Mesenteric fat pad (tissue), 1 donor: ENCODE data around the gene SLC49A3. TPM values are rescaled to one million over a fixed set of nuclear protein-coding genes. Genes with fewer than 3 reads are reported as not detected.
"Not testable (repeated sequence)": the region's sequence is repeated elsewhere in the genome, so short reads cannot be mapped to it uniquely, and the experiment has no call there.

Experiments used
- DNase-seq: peaks from one replicate; pipeline ENCODE4 v3.0.0-alpha.2; 2020; ENCODE audit warnings: low spot score
- total RNA-seq: library from RNA; stranded (reverse); fragmentation: NEBNext Ultra II Directional; extraction: Animal tissue kit (Norgen Biotek cat#: 25700); gene quantifications from one replicate; pipeline ENCODE4 v1.2.1, GENCODE V29; 2021
- donor health status: DM: yes; HTN: yes; CAD: no.

Gene SLC49A3
- total RNA-seq, 1 donor from 2014 or later = 19.0 TPM

- no peak for DNase-seq
Observed at GRCh38 chr4:722169-722725, 33.3 kb upstream of the SLC49A3 start.

GRCh38 chr4:721261-722168 is 32.6 kb upstream of the SLC49A3 start:
- no peak for DNase-seq

DNA sequence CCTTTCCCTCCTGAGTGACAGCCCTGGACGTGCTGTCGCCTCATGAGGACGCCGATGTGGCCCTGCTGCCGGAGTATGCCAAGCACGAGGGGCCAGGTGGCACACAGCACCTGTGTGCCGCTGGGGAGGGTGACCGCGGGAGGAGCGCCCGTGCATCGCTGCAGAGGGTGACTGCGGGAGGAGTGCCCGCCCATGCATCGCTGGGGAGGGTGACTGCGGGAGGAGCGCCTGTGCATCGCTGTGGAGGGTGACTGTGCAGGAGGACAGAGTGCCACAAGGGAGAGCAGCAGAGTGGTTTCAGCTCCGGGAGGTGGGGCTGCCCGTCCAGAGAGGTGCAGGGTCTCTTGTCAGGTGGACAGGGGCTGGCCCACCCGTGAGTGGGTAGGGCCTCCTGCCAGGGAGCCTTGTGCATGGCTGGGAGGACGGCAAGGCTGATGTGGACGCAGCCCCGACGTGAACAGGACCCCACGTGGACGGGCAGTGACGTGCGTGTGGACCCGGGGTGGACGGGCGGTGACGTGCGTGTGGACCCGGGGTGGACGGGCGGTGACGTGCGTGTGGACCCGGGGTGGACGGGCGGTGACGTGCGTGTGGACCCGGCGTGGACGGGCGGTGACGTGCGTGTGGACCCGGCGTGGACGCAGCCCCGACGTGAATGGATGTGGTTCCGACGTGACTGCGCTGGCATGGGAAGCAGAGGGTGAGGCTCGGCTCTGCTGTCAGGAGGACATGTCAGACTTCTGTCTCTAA is 31.3 kb upstream of the SLC49A3 start:
- DNase-seq = no peak

DNA sequence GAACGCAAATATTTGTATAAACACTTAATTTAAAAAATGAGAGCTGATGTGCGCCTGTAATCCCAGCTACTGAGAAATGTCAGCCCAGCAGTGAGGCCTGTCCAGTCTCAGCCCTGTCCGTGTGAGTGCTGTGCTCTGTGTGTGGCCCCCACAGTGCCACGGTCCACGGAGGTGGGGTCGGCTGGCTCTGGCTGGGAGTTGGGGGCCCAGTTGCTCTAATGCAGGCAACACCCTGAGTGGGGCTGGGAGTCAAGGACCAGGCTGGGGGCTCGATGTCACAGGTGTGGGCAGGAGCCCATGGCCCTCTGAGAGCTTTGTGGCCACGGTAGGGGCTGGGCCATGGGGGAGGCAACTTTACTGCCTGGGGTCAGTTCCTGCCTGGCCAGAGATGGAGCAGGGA is 29.5 kb upstream of the SLC49A3 start:
- no peak for DNase-seq

DNA sequence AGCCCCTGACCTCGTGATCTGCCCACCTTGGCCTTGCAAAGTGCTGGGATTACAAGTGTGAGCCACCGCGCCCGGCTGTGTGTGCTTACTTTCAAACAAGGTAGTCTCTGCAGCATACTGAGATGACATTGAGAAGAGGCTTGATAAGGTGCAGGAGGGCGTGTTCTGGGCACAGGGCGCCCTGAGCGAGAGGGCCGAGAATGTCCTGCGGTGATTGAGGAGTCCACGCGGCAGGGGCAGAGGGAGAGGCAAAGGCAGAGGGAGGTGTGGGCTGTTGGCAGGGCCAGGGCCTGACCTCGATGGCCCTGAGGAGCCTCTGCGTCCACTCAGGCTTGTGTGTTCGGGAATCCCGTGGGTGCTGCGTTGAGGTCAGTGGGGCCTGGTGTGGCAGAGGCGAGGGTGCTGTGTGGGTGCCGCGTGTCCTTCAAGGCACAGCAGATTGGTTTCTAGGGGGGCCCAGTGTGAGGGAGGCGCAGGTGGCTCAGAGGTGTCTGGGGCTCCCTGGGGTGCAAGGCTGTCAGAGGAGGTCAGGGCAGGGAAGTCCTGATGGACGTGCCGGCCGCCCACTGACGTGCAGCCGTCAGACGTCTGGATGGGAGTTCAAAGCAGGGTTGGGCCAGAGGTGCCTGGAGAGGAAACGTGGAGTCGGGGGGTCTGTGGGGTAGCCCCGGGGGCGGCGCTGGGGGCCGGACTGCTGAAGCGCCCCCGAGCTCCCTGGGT is 28.8 kb upstream of the SLC49A3 start:
- DNase-seq = no peak

DNA sequence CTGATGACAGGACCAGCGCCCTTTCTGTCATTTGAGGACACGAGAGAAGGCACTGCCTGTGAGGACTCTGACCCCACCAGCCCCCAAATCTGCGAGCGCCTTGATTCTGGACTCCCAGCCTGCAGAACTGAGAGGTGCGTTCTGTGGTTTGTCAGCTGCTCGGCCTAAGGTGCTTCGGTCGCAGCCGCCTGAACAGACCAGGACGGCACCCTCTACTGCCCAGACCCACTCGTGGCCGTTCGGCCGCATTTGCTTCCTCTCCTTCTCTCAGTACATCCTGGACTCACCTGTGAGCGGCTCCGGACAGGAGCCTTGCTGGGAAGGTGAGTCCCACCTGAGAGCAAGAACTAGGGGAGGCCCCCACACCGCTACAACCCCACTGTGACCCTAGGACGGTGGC is 25.1 kb upstream of the SLC49A3 start:
- DNase-seq = no peak

- DNase-seq = no peak
Observed at GRCh38 chr4:712916-713632, 24.1 kb upstream of the SLC49A3 start.

DNA sequence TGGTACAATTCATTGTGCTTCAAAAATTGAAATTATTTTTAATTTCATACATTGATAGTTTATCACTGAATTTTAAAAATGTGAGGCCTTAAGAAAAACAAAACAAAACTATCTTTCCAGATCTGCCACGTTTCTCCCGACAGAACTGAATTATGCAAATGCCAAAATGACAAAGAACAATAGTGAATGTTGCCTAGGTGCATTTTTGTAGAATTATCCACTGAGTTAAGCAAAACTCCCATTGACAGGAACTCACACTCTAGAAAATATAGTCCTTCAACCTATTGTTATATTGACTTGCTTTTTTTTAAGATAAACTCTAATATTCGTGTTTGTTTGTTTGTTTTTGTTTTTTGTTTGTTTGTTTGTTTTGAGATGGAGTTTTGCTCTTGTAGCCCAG is 23.1 kb upstream of the SLC49A3 start:
- no peak for DNase-seq

DNA sequence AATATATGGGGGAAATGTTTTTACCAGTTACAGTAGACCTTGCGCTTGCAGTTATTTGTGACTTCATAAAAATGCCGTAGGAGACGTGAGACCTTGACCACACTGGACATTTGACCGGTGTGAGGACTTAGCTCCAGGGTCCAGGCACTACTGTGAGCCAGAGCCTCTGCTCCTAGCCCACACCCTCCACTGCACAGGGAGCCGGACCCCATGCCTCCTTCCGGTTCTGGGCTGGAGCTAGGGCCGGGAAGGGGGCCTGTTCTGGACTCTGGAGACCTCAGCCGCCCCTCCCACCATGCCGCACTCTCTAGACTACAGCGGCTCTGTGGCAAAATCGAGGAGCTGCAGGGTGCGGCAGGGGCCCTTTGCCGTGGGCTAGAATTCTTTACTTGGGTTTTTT is 22.0 kb upstream of the SLC49A3 start:
- no peak for DNase-seq

- no peak for DNase-seq
Observed at GRCh38 chr4:710116-710515, 21.2 kb upstream of the SLC49A3 start.

DNA sequence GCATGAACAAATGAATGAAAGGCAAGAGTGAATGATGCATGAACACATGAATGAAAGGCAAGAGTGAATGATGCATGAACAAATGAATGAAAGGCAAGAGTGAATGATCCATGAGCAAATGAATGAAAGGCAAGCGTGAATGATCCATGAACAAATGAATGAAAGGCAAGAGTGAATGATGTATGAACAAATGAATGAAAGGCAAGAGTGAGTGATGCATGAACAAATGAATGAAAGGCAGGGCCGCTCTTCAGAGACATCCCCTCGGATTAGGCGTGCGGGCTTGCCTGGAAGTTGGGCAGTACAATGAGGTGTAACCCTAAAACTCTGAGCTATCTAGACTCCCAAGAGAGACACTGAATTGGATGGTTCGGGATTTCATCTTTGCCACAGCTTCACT is 20.4 kb upstream of the SLC49A3 start:
- no peak for DNase-seq

GRCh38 chr4:708631-708933 is 19.6 kb upstream of the SLC49A3 start:
- no peak for DNase-seq

DNA sequence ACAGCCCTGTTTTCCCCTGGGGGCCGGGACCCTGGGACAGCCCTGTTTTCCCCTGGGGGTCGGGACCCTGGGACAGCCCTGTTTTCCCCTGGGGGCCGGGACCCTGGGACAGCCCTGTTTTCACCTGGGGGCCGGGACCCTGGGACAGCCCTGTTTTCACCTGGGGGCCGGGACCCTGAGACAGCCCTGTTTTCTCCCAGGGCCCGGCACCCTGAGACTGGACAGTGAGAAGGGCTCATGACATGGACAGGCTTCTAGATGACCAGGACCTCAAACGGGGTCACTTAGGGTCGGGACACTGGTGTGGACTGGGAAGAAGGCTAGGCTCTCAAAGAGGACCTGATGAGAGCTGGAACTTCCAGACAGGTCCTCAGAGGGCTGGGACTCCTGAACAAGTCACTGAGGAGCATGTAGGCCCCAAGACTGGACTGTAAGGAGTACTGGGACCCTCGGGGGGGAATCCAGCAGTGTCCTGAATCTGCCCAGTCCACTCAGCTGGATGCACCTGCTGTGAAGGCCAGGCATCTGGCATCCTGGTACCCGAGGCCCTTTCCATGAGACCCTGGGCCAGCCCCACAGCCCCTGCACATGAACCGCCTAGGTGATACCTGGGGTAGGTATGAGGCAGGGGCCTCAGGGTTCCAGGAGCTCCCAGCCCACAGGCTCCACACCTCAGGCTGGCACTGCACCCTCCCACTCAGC is 19.1 kb upstream of the SLC49A3 start:
- no peak for DNase-seq

- no peak for DNase-seq
Observed at GRCh38 chr4:706834-707598, 18.1 kb upstream of the SLC49A3 start.

DNA sequence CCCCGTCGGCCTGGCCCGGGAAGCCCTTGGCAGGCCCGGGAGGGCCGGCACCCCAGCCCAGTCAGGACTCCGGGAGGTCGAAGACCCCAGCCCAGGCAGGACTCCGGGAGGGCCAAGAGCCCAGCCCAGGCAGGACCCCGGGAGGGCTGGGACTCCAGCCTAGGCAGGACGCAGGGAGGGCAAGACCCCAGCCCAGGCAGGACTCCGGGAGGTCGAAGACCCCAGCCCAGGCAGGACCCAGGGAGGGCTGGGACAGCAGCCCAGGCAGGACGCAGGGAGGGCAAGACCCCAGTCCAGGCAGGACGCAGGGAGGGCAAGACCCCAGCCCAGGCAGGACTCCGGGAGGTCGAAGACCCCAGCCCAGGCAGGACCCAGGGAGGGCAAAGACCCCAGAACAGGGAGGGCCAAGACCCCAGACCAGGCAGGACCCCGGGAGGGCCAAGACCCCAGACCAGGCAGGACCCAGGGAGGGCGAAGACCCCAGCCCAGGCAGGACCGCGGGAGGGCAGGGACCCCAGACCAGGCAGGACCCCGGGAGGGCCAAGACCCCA is 17.2 kb upstream of the SLC49A3 start:
- DNase-seq = not testable (repeated sequence)

GRCh38 chr4:705278-706082 is 16.5 kb upstream of the SLC49A3 start, which contains the start of gene PCGF3:
PCGF3 (plus strand) TSS chr4:705832; CDS start chr4:733681, 27,849 bp downstream.
- peak; percentile 100 for DNase-seq

DNA sequence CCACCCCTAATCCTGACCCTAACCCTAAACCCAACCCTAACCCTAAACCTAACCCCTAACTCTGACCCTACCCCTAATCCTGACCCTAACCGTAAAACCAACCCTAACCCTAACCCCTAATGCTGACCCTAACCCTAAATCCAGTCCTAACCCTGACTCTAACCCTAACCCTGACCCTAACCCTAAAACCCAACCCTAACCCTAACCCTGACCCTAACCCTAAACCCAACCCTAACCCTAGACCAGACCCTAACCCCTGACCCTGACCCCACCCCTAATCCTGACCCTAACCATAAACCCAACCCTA is 16.0 kb upstream of the SLC49A3 start:
- no peak for DNase-seq

GRCh38 chr4:704198-704891 is 15.4 kb upstream of the SLC49A3 start:
- no peak for DNase-seq
